Type B pancreatic cell (in vitro differentiated cells): ENCODE measurements around the gene KIF26A. TPM values are rescaled to one million over a fixed set of nuclear protein-coding genes. Genes with fewer than 3 reads are reported as not detected.

Experiments
- DNase-seq: peaks from one replicate; pipeline ENCODE4 v3.0.0; 2021; ENCODE audit warnings: mixed read lengths; ENCODE audit not compliant: unreplicated experiment; ENCODE audit errors: extremely low spot score
- H3K27ac Mint-ChIP-seq: 2 replicates; pipeline ENCODE4 v1.8.0; 2021; ENCODE audit warnings: mild to moderate bottlenecking, mixed read lengths
- H3K27me3 Mint-ChIP-seq: 2 replicates; pipeline ENCODE4 v1.8.0; 2021; ENCODE audit warnings: mixed read lengths
- H3K36me3 Mint-ChIP-seq: 2 replicates; pipeline ENCODE4 v1.8.0; 2021; ENCODE audit warnings: mixed read lengths
- H3K4me1 Mint-ChIP-seq: one replicate; pipeline ENCODE4 v1.8.0; 2021; ENCODE audit warnings: mixed read lengths; ENCODE audit not compliant: unreplicated experiment
- H3K4me3 Mint-ChIP-seq: 2 replicates; pipeline ENCODE4 v1.8.0; 2021; ENCODE audit warnings: mild to moderate bottlenecking, mixed read lengths
- H3K9me3 Mint-ChIP-seq: 2 replicates; pipeline ENCODE4 v1.8.0; 2021; ENCODE audit warnings: mixed read lengths
- total RNA-seq: library from RNA; stranded (reverse); gene quantifications from 2 replicates; pipeline ENCODE4 v1.2.1, GENCODE V29; 2021; ENCODE audit warnings: low replicate concordance
- TF ChIP-seq, protein P1 (sequence below): fragments of 200-600 bp; sonication (generic); conservative IDR thresholded peaks from 2 replicates; pipeline ENCODE4 v1.5.0; 2021; ENCODE audit warnings: antibody characterized with exemption, mild to moderate bottlenecking

KIF26A gene
- total RNA-seq, 1 donor from 2014 or later: 23.4 TPM

DNA sequence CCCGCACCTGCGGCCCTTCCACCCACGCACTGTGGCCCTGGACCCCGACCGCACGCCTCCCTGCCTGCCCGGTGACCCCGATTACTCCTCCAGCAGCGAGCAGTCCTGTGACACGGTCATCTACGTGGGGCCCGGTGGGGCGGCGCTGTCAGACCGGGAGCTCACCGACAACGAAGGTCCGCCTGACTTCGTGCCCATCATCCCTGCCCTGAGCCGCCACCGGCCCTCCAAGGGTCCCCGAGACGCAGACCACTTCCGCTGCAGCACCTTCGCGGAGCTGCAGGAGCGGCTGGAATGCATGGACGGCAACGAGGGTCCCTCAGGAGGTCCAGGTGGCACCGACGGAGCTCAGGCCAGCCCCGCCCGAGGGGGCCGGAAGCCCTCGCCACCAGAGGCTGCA lies 36.7 kb downstream of the KIF26A start:
- peaks cover 7% of the 10 kb centered on the region for H3K4me1 Mint-ChIP-seq
- no peaks in the 10 kb centered on the region for H3K9me3 Mint-ChIP-seq
- H3K27ac Mint-ChIP-seq: no peak overlapping the region
- no peaks in the 10 kb centered on the region for H3K27me3 Mint-ChIP-seq
- DNase-seq: no peak
- TF ChIP-seq, protein P1, sequence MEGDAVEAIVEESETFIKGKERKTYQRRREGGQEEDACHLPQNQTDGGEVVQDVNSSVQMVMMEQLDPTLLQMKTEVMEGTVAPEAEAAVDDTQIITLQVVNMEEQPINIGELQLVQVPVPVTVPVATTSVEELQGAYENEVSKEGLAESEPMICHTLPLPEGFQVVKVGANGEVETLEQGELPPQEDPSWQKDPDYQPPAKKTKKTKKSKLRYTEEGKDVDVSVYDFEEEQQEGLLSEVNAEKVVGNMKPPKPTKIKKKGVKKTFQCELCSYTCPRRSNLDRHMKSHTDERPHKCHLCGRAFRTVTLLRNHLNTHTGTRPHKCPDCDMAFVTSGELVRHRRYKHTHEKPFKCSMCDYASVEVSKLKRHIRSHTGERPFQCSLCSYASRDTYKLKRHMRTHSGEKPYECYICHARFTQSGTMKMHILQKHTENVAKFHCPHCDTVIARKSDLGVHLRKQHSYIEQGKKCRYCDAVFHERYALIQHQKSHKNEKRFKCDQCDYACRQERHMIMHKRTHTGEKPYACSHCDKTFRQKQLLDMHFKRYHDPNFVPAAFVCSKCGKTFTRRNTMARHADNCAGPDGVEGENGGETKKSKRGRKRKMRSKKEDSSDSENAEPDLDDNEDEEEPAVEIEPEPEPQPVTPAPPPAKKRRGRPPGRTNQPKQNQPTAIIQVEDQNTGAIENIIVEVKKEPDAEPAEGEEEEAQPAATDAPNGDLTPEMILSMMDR: no peak
- H3K4me3 Mint-ChIP-seq: no peak overlapping the region
- H3K36me3 Mint-ChIP-seq: no peaks in the 10 kb centered on the region

DNA sequence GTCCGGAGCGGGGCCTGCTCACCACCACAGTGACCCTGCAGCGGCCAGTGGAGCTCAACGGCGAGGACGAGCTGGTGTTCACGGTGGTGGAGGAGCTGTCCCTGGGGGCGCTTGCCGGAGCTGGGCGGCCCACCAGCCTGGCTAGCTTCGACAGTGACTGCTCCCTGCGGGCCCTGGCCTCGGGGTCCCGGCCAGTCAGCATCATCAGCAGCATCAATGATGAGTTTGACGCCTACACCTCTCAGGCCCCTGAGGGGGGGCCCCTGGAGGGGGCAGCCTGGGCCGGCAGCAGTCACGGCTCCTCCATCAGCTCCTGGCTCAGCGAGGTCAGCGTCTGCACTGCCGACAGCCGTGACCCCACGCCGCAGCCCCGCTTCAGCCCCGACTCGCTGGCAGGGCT lies 37.4 kb downstream of the KIF26A start:
- no peaks in the 10 kb centered on the region for H3K9me3 Mint-ChIP-seq
- no peak overlapping the region for H3K4me3 Mint-ChIP-seq
- no peak overlapping the region for H3K27ac Mint-ChIP-seq
- TF ChIP-seq, protein P1: no peak
- H3K4me1 Mint-ChIP-seq: peaks cover 4% of the 10 kb centered on the region
- H3K36me3 Mint-ChIP-seq: no peaks in the 10 kb centered on the region
- no peaks in the 10 kb centered on the region for H3K27me3 Mint-ChIP-seq
- no peak for DNase-seq

DNA sequence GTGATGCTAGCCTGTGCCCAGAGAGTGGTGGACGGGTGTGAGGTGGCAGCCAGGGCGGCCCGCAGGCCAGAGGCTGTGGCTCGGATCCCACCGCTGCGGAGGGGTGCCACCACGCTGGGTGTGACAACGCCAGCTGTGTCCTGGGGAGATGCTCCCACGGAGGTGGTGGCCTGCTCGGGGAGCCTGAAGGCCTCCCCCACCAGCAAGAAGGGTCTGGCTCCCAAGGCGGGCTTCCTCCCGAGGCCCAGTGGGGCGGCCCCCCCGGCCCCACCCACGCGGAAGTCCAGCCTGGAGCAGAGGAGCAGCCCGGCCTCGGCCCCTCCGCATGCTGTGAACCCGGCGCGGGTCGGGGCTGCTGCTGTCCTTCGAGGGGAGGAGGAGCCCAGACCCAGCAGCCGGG lies 38.2 kb downstream of the KIF26A start:
- H3K4me1 Mint-ChIP-seq: no peaks in the 10 kb centered on the region
- no peak overlapping the region for H3K4me3 Mint-ChIP-seq
- no peaks in the 10 kb centered on the region for H3K27me3 Mint-ChIP-seq
- no peak overlapping the region for H3K27ac Mint-ChIP-seq
- H3K9me3 Mint-ChIP-seq: no peaks in the 10 kb centered on the region
- H3K36me3 Mint-ChIP-seq: no peaks in the 10 kb centered on the region
- DNase-seq: no peak
- TF ChIP-seq, protein P1: no peak

DNA sequence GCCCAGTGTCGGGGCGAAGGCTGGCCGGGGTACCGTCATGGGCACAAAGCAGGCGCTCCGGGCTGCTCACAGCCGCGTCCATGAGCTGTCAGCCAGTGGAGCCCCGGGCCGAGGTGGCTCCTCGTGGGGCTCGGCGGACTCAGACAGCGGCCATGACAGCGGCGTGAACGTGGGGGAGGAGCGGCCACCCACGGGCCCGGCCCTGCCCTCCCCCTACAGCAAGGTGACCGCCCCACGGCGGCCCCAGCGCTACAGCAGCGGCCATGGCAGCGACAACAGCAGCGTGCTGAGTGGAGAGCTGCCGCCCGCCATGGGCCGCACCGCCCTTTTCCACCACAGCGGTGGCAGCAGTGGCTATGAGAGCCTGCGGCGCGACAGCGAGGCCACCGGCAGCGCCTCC lies 39.0 kb downstream of the KIF26A start:
- TF ChIP-seq, protein P1: no peak
- Mint-ChIP-seq H3K4me1 (no peaks in the 10 kb centered on the region), H3K4me3 (no peak overlapping the region), H3K27me3 (no peaks in the 10 kb centered on the region), H3K36me3 (no peaks in the 10 kb centered on the region), H3K27ac (no peak overlapping the region), H3K9me3 (no peaks in the 10 kb centered on the region)
- DNase-seq: no peak

DNA sequence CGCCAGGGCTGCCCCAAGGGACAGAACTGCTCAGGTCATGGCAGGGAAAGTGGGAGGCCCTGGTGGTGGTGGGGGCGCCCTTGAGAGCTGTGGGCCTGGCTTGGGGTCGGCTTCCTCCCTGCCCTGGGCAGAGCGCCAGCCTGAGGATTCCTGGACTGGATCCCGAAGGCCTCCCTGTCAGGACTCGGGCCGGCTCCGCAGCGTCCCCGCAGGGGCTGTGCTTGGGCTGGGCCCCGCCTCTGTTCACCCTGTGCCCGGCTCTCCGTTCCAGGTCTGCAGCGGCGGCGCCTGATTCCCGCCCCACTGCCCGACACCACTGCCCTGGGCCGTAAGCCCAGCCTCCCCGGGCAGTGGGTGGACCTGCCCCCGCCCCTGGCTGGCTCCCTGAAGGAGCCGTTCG lies 39.9 kb downstream of the KIF26A start:
- H3K36me3 Mint-ChIP-seq: no peaks in the 10 kb centered on the region
- H3K4me3 Mint-ChIP-seq: no peak overlapping the region
- no peaks in the 10 kb centered on the region for H3K4me1 Mint-ChIP-seq
- no peaks in the 10 kb centered on the region for H3K27me3 Mint-ChIP-seq
- no peak overlapping the region for H3K27ac Mint-ChIP-seq
- H3K9me3 Mint-ChIP-seq: no peaks in the 10 kb centered on the region
- TF ChIP-seq, protein P1: no peak
- DNase-seq: no peak

DNA sequence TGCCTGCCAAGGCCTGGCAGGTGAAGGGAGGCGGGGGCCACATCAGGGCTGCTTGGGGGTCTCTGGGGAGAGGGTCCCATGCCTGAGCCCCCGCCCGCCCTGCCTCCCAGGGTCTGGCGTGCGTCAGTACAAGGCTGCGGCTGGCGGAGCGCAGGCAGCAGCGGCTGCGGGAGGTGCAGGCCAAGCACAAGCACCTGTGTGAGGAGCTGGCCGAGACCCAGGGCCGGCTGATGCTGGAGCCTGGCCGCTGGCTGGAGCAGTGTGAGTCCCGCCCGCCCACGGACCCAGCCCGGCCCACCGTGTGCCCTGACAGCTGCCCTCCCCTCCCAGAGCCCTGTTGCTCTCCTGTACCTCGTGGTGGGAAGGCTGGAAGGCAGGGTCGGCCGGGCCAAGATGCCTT lies 40.7 kb downstream of the KIF26A start:
- TF ChIP-seq, protein P1: no peak
- Mint-ChIP-seq H3K4me3 (no peak overlapping the region), H3K36me3 (no peaks in the 10 kb centered on the region)

More for the DNA sequence above, 40.7 kb downstream of the KIF26A start:
- Mint-ChIP-seq H3K4me1 (peaks cover under 1% of the 10 kb centered on the region), H3K27ac (no peak overlapping the region), H3K27me3 (no peaks in the 10 kb centered on the region), H3K9me3 (no peaks in the 10 kb centered on the region)
- DNase-seq: no peak
